MM.1S (cell line): ENCODE data around the gene FBXL5.

Experiments used
- DNase-seq: peaks from one replicate; pipeline ENCODE4 v3.0.0-alpha.2; 2015
- H2AFZ ChIP-seq: fragments of 300-600 bp; sonication (generic); 2 replicates; pipeline ENCODE4 v1.6.0; 2016; ENCODE audit warnings: antibody characterized with exemption, low read length
- H3F3A ChIP-seq: fragments of 300-600 bp; sonication (generic); 2 replicates; pipeline ENCODE4 v1.6.1; 2016; ENCODE audit warnings: mild to moderate bottlenecking, antibody characterized with exemption, low read length, moderate library complexity, mixed read lengths; ENCODE audit not compliant: insufficient read depth
- H3K27ac ChIP-seq: fragments of 300-600 bp; sonication (generic); 2 replicates; pipeline ENCODE4 v1.5.1; 2016; ENCODE audit warnings: mild to moderate bottlenecking, low read length
- H3K27me3 ChIP-seq: fragments of 300-600 bp; sonication (generic); replicated peaks from 2 replicates; pipeline ENCODE4 v1.6.0; 2016; ENCODE audit warnings: low read length; ENCODE audit not compliant: insufficient read depth
- H3K36me3 ChIP-seq: fragments of 300-600 bp; sonication (generic); replicated peaks from 2 replicates; pipeline ENCODE4 v1.6.1; 2016; ENCODE audit warnings: mild to moderate bottlenecking, low read length, mixed read lengths; ENCODE audit not compliant: insufficient read depth
- H3K4me1 ChIP-seq: fragments of 300-600 bp; sonication (generic); 2 replicates; pipeline ENCODE4 v1.6.1; 2016; ENCODE audit warnings: low read length, mixed read lengths
- H3K4me2 ChIP-seq: fragments of 300-600 bp; sonication (generic); 2 replicates; pipeline ENCODE4 v1.6.0; 2016; ENCODE audit warnings: low read depth, low read length
- H3K4me3 ChIP-seq: fragments of 300-600 bp; sonication (generic); 2 replicates; pipeline ENCODE4 v1.5.1; 2016; ENCODE audit warnings: low read length, mixed read lengths
- H3K79me2 ChIP-seq: fragments of 300-600 bp; sonication (generic); 2 replicates; pipeline ENCODE4 v1.6.1; 2016; ENCODE audit warnings: mixed run types, low read length, mixed read lengths
- H3K9ac ChIP-seq: fragments of 300-600 bp; sonication (generic); 2 replicates; pipeline ENCODE4 v1.6.1; 2016; ENCODE audit warnings: low read length, mixed read lengths
- H3K9me2 ChIP-seq: fragments of 300-600 bp; sonication (generic); replicated peaks from 2 replicates; pipeline ENCODE4 v1.6.1; 2016; ENCODE audit warnings: mild to moderate bottlenecking, low read length, mixed read lengths; ENCODE audit not compliant: insufficient read depth
- H3K9me3 ChIP-seq: fragments of 300-600 bp; sonication (generic); replicated peaks from 2 replicates; pipeline ENCODE4 v1.6.1; 2016; ENCODE audit warnings: mild to moderate bottlenecking, low read length, mixed read lengths; ENCODE audit not compliant: insufficient read depth
- H4K20me1 ChIP-seq: fragments of 300-600 bp; sonication (generic); 2 replicates; pipeline ENCODE4 v1.6.1; 2016; ENCODE audit warnings: mild to moderate bottlenecking, low read length, moderate library complexity, mixed read lengths; ENCODE audit not compliant: insufficient read depth
- CTCF ChIP-seq: fragments of 300-600 bp; sonication (generic); IDR thresholded peaks from 2 replicates; pipeline ENCODE4 v1.5.1; 2016; ENCODE audit warnings: antibody characterized with exemption, low read length, mixed read lengths
- EZH2 ChIP-seq: fragments of 300-600 bp; sonication (generic); optimal IDR thresholded peaks from 2 replicates; pipeline ENCODE3; 2017; ENCODE audit warnings: low read depth, mild to moderate bottlenecking, antibody characterized with exemption, low read length, mixed read lengths
- EZH2phosphoT487 ChIP-seq: fragments of 300-600 bp; sonication (generic); IDR thresholded peaks from 2 replicates; pipeline ENCODE4 v1.6.1; 2018; ENCODE audit warnings: antibody characterized with exemption, low read length

Gene FBXL5

GRCh38 chr4:15675356-15675755 is 20.2 kb upstream of the FBXL5 start:
- Histone ChIP-seq H2AFZ (no peak overlapping the region), H3K36me3 (no peaks in the 10 kb centered on the region), H3K4me2 (no peak overlapping the region), H4K20me1 (no peaks in the 10 kb centered on the region), H3K27me3 (no peaks in the 10 kb centered on the region), H3K9me3 (no peaks in the 10 kb centered on the region), H3K79me2 (peaks cover 24% of the 10 kb centered on the region), H3K9ac (no peak overlapping the region), H3K27ac (no peak overlapping the region), H3K9me2 (no peaks in the 10 kb centered on the region), H3F3A (peaks cover 2% of the 10 kb centered on the region; the same call in 1 of the 2 replicates), H3K4me1 (no peaks in the 10 kb centered on the region), H3K4me3 (no peak overlapping the region)
- no peak for DNase-seq
- no peak for TF ChIP-seq CTCF

- Histone ChIP-seq H3K79me2 (peaks cover 20% of the 10 kb centered on the region), H3K4me1 (no peaks in the 10 kb centered on the region), H3K27me3 (no peaks in the 10 kb centered on the region), H4K20me1 (no peaks in the 10 kb centered on the region), H3K9me2 (no peaks in the 10 kb centered on the region), H3F3A (peaks cover 2% of the 10 kb centered on the region; the same call in 1 of the 2 replicates), H3K36me3 (no peaks in the 10 kb centered on the region), H2AFZ (no peak overlapping the region), H3K9me3 (no peaks in the 10 kb centered on the region), H3K9ac (no peak overlapping the region), H3K27ac (no peak overlapping the region), H3K4me2 (no peak overlapping the region), H3K4me3 (no peak overlapping the region)
- DNase-seq, result no peak
- no peak for TF ChIP-seq EZH2phosphoT487
- no peak for TF ChIP-seq CTCF
- no peak for TF ChIP-seq EZH2
Measured at GRCh38 chr4:15674926-15675325, 19.8 kb upstream of the FBXL5 start.

GRCh38 chr4:15674046-15674445 is 18.9 kb upstream of the FBXL5 start:
- Histone ChIP-seq H3K4me2 (no peak overlapping the region), H3K9ac (no peak overlapping the region), H3K79me2 (peaks cover 12% of the 10 kb centered on the region), H3K9me3 (no peaks in the 10 kb centered on the region), H3F3A (0 out of 2 replicates have a peak, but pooled peaks cover 2% of the 10 kb centered on the region), H3K9me2 (no peaks in the 10 kb centered on the region), H4K20me1 (no peaks in the 10 kb centered on the region), H3K27me3 (no peaks in the 10 kb centered on the region), H3K4me1 (no peaks in the 10 kb centered on the region), H3K4me3 (no peak overlapping the region), H3K36me3 (no peaks in the 10 kb centered on the region), H3K27ac (no peak overlapping the region), H2AFZ (no peak overlapping the region)
- TF ChIP-seq EZH2phosphoT487 (no peak), CTCF (no peak)
- DNase-seq, result no peak
